GM23248 (cell line): ENCODE data around the gene CFAP61.

Source experiments
- EZH2 ChIP-seq: fragments of 200-600 bp; sonication (generic); IDR thresholded peaks from 2 replicates; pipeline ENCODE4 v1.6.1; 2018; ENCODE audit warnings: antibody characterized with exemption, mild to moderate bottlenecking; ENCODE audit not compliant: insufficient read depth, poor library complexity, severe bottlenecking
- EZH2phosphoT487 ChIP-seq: fragments of 200-600 bp; sonication (generic); IDR thresholded peaks from 2 replicates; pipeline ENCODE4 v1.6.1; 2018; ENCODE audit warnings: antibody characterized with exemption, moderate library complexity, mild to moderate bottlenecking, low read depth; ENCODE audit not compliant: insufficient read depth

DNA sequence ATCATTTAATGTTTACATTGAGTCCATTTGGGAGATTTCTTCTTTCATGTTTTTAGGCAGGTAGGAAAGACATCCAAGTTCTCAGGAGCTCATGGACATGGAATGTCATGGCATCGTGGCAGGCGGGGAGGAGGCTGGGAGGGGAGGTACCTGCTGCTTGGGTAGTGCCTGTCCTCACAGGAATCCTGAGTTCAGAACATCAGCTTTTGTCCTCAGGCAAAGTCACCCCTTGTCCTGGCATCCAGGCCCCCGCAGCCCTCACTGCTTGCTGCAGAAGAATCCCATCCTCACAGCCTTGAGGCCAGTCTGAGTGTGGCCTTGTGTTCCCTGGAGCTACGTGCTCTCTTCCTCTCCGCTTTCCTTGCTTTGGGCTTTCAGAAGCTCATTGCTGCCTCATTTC is 157.4 kb downstream of the CFAP61 start:
- TF ChIP-seq EZH2 (no peak), EZH2phosphoT487 (no peak)
